ENCODE data around the gene XXYLT1.
A peak's percentile ranks its signal among the peaks of the same experiment; 100 is the strongest.
"Not testable (repeated sequence)": the region's sequence is repeated elsewhere in the genome, so short reads cannot be mapped to it uniquely, and the experiment has no call there.

The XXYLT1 gene

GRCh38 chr3:195249858-195250464, 21.0 kb downstream of the XXYLT1 start:
- DNase-seq = peak in 1 of 3 experiments; percentile 36

DNA sequence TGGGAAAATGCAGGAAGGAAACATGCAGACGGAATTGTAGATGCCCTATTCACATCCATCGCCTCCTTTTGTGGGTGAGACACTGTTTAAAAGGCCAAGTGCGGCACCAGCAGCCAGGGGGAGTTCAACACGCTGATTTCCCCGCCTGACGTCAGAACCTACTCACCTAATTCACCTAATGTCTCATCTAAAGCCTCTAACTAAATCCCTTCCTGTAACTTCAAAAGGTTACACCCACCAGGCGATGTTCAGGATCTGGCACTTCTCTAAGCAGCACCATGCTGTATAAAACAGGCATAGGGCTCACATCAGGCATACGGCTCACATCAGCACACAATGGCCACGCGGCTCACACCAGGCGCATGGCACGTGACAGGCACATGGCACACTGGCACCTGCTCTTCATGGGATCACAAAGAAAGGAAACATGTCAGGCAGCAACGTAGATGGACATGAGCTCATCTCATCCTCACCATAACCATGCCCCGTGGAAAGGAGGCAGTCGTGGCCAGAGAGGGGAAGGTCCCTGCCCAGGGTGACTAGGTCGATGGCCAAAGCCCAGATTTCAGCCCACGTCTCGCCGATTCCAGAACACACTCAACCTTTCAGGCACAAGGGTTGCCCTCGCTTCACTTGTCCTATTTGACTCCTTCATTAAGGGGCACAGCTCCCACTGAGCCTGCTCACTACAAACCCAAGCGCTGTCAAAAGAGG, 21.7 kb downstream of the XXYLT1 start:
- DNase-seq = no peak

- DNase-seq = no peak
Measured at GRCh38 chr3:195248281-195248680, 22.7 kb downstream of the XXYLT1 start.

DNA sequence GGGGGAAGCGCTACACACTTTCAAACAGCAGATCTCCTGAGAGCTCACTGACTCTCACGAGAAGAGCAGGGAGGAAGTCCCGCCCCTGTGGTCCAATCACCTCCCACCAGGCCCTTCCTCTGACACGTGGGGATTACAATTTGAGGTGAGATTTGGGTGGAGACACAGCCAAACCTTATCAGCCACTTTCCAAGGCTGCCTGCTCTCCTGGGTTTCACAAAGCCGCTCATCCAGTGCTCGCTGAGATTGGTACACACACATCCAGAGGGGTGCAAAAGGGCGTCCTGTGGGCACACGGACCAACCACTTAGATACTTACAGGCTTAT, 23.1 kb downstream of the XXYLT1 start:
- DNase-seq = no peak

- no peak for DNase-seq
Measured at GRCh38 chr3:195247086-195247862, 23.7 kb downstream of the XXYLT1 start.

GRCh38 chr3:195246581-195246995, 24.4 kb downstream of the XXYLT1 start:
- DNase-seq = no peak

- DNase-seq = no peak
Measured at GRCh38 chr3:195245531-195245951, 25.4 kb downstream of the XXYLT1 start.

DNA sequence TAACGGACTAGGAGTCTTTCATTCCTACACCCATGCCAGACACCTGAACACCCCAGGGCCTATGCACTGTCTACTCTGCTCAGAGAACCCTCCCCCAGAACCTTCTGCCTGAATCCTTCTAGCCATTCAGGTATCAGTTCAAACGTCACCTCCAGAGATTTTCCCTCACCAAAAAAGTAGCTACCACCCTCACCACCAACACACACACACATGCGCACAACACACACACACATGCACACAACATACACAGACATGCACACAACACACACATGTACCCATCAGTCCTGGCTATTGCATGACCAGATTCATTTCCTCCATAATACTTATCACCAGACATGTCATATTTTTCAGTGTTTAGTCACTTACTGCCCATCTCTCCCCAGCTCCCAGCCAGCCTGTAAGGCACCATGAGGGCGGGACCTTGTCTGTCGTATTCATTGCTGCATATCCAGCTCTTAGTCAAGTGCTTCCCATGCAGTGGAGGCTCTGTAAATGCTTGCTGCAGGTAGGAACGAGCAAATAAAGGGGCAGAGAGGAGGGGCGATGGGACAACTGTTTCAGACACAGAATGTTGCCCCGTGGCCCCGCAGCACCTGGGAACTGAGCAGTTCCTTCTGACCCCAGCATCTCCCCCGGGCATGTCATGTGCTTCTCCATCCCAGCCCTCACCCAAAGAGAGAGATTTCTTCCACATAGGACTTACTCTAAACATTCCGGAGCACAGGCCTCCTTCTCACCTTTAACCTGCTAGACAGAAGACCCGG, 29.2 kb downstream of the XXYLT1 start:
- no peak for DNase-seq

- DNase-seq = peak in 1 of 3 experiments; percentile 24
Measured at GRCh38 chr3:195240939-195241338, 30.0 kb downstream of the XXYLT1 start.

GRCh38 chr3:195240171-195240701, 30.7 kb downstream of the XXYLT1 start:
- no peak for DNase-seq

DNA sequence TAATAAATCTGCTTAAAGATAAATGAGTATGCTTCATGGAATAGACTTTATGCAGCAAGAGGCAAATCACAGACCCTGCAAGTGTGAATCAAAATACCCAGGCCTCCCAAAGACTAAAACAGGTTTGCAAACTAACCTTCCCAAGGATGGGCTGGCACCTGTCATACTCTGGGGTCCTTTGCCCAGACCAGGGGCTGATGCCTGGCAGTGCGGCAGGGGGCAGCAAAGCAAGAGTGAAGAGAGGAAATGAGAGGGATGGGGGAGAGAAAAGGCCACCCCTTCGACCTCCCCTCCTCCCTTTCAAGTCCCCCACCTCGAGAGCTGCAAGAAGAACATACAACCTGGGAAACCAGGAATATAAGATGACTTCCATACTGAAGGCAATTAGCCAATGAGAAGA, 31.8 kb downstream of the XXYLT1 start:
- DNase-seq = no peak

DNA sequence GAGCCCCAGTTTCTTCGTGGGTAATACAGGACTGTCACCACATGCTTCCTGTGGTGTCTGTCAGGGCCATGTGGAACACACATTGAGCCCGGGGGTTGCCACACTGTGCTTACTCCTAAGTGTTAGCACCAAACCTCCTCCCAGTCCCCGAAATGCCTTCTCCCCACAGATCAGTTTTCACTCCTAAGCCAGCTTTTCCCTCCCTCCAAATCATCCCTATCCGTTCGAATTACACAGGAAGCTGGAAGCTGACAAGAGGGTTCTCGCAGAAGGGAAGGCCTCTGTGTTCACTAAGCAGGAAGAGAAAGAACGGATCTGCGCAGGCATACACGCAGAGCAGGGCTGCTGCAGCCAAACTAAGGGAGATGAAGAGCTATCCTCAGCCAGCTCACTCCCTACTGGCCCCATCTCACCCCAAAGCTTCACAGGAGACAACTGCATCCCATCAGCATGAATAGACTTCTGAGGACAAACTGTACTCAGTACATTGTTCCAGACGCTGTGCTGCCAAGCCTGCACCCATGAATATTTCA, 32.3 kb downstream of the XXYLT1 start:
- no peak for DNase-seq

DNA sequence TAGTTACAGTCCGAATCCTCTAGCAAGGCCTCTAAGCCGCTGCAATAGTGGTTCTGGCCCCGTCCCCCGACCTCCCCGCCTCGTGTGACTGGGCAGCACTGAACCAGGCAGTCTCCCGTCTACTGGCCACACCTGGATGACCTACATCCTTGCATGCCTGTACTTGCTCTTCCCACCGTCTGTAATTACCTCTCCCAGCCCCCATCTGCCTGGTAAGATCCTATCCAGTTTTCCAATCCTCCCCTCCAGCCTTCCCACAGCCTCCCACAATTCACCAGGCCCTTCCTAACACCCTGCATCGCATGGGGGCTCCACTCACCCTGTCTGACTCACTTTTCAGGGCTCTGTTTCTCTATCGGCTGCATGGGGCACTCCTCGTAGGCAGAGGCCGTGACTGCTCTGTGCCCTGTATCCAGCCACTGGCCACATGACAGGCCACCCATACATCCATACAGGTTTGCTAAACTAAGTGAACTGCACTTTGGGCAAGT, 32.8 kb downstream of the XXYLT1 start:
- no peak for DNase-seq

DNA sequence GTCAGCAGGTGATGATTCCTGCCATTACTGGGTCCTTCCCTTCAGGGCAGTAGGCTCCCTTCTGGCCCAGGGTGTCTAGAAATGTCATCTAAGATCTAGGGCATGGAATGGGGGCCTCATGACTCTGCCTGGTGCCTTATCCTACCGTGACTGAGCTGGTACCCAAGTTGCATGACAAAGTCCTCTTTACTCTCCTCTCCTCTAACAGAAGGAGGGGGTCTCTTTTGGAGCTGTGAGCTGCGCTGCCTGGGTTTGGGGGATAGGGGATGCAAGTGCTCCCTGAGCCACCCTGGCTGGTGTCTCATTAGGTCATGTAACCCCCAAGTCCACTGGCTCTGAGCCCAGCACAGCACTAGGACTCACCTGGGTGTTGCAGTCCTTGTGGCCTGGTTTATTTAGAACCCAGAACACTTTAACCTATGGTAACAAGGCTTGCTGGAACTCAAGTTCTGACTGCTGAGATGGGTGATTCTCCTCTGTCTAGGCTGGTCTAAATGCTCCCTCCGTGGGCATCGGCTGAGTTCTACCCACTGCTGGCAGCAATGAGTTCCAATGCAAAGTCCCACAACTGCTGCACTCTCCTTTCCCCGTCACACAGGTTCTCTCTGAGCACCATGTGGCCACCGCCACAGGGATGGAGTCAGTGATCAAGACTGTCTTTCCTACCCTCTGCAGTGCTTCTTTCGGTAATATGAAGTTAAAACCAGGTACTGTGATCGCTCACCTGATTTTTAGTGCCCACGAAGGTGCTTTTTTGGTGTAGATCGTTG, 34.0 kb downstream of the XXYLT1 start:
- no peak for DNase-seq

GRCh38 chr3:195236076-195236798, 34.7 kb downstream of the XXYLT1 start:
- no peak for DNase-seq

DNA sequence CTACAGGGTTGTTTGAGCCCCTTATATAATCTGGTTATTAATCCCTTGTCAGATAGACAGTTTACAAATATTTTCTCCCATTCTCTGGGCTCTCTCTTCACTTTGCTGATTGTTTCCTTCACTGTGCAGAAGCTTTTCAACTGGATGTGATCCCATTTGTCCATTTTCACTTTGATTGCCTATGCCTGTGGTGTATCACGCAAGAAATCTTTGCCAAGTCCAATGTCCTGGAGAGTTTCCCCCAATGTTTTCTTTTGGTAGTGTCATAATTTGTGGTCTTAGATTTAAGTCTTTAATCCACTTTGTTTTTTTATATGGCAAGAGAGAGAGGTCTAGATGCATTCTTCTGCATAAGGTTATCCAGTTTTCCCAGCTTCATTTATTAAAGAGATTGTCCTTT, 40.7 kb downstream of the XXYLT1 start:
- no peak for DNase-seq

- not testable (repeated sequence) for DNase-seq
Measured at GRCh38 chr3:195228886-195229285, 42.1 kb downstream of the XXYLT1 start.

DNA sequence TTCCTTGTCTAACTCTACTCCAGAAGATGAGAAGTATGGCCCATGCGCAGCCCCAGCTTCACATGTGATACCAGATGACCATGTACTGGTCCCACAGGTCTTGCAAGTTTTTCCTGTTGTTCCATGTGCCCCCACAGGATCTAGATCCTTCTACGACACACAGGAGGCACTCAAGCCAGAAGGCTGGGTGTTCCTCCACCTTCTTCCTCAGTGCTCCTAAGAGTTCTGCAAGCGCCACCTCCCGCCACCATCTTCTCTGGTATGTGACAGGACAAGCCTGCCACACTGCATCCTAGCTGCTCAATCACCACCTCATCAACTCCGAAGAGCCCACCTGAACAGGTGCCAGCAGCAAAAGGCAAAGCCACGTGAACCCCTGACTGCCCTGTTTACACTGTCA, 43.1 kb downstream of the XXYLT1 start:
- no peak for DNase-seq

GRCh38 chr3:195226900-195227447, 44.0 kb downstream of the XXYLT1 start:
- no peak for DNase-seq

GRCh38 chr3:195226445-195226844, 44.5 kb downstream of the XXYLT1 start:
- no peak for DNase-seq

Measured in NCI-H1417 (cell line).